Glomerular visceral epithelial cell (primary cell): ENCODE results near the gene NOP10.
A peak's percentile ranks its signal among the peaks of the same experiment; 100 is the strongest.

Source experiments
- DNase-seq: peaks from one replicate; pipeline ENCODE4 v3.0.0-alpha.2; 2016; ENCODE audit errors: extremely low spot score

The NOP10 gene

DNA sequence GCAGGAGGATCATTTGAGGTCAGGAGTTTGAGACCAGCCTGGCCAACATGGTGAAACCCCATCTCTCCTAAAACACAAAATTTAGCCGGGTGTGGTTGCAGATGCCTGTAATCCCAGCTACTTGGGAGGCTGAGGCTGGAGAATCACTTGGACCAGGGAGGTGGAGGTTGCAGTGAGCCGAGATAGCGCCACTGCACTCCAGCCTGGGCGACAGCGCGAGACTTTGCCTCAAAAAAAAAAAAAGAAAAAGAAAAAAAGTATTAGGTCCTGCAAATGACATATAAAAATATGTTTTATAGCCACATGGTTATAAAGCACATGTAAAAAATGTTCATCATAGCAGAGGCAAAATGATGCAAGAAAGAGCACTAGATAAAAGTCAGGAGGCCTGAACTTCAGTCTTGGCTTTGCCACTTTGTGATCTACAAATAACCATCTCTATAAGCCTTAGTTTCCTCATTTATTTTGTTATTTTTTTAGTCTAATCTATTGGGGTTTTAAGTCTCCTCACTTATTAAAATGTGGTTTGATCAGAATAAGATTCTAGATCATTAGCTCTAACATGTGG, 10.3 kb downstream of the NOP10 start:
- DNase-seq: no peak

DNA sequence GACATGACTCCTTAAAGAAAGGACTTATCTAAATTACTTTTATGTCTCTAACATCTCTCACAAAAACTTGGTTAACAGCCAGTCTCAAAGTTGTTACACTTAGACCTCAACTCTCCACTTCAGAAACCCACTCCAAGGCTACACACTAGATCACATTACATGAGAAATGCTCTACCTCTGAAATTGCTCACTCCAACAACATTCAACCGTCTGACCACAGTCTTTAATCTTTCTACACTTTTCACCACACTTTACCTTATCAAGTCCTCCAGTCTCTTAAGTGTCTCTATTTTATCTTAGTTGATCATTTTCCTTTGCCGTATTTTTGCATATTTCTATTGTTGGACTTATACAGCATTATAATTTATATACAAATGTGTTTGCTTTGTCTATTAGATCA, 11.1 kb downstream of the NOP10 start:
- no peak for DNase-seq

DNA sequence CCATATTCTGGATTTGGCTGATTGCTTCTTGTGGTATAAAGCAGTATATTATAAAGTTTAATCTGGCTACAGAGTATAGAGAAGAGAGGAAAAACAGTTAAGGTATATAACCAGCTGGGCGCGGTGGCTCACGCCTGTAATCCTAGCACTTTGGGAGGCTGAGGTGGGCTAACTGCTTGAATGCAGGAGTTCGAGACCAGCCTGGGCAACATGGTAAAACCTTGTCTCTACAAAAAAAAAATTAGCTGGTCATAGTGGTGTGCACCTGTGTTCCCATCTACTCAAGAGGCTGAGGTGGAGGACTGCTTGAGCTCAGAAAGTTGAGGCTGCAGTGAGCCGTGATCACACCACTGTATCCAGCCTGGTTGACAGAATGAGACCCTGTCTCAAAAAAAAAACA, 12.7 kb downstream of the NOP10 start:
- no peak for DNase-seq

DNA sequence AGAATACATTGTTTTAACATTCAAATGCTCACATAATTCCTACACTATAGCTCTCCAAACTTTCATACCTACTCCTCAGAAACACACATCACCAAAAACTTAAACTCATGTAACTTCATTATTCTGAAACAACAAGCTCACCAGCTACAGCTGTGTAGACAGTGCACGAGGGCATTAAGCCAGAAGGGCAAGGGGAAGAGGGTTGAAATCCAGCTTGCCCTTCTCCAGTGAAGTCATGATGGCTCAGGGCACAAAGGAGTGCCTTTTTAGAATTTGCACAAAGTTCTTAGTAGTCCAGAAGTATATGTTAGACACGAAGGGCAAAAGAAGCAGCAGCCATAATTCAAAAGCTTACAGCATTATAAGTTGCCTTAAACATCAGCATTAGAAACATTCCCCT, 13.9 kb downstream of the NOP10 start:
- DNase-seq: no peak

DNA sequence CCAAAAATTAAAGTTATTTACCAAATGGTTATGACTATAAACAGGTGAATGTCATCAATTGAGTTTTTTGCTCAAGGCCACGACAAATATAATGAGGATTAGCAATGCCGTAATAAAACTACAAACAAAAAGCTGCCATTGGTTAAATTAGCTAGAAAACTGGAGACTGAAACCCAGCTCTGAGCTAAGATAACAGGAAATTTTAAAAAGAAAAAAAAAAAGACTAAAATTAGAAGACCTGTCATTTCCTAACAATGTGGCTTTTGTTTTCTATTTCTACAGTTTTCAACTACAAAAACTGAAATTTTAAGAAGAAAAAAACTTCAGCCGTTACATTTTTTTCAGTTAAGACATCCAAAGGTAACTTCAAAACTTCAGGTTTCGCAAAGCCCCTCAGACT, 15.0 kb downstream of the NOP10 start:
- DNase-seq: no peak

DNA sequence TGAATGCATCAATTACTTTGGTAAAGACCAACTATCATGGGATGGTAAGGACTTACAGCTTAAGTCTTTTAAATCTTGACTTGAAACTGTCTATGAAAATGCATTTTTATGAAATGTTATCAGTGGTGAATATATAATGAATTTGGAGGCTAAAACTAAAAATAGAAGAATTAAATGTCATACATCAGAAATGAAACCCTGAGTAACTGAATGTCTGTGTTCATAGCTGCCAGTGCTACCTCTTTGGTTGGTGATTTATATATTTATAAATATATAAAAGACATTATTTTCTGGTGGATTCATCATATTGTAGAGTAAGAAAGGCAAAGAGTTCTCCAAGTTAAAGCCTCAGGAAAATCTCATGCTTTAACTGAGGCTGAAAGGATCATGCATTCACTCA, 17.6 kb downstream of the NOP10 start:
- DNase-seq: no peak

DNA sequence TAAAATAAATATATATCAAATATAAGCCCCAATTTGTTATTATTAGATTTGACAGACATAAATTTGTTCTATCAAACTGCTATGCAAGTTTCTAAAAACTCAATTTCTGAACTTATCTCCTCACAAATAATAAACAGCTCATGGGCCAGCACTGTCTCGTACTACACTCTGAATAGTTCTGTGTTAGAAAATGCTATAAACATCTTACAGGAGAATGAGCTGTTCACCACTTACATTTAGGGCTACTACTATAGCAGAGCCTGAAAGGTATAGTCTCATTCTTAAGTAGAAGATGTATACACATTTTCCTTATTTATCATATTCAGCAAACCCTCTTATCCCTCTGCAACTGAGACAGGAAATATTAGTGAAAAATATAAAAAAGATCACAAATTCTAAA, 18.0 kb downstream of the NOP10 start:
- no peak for DNase-seq

DNA sequence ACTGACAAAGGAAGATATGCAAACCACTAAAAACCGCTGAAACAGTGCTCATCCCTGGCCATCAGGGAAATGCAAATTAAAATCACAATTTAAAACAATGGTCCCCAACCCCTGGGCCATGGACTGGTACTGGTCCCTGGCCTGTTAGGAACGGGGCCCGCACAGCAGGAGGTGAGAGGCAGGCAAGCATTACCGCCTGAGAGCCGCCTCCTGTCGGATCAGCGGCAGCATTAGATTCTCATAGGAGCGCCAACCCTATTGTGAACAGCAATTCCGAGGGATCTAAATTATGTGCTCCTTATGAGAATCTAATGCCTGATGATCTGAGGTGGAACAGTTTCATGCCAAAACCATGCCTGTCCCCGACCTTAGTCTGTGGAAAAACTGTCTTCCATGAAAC, 19.7 kb downstream of the NOP10 start:
- DNase-seq: no peak

DNA sequence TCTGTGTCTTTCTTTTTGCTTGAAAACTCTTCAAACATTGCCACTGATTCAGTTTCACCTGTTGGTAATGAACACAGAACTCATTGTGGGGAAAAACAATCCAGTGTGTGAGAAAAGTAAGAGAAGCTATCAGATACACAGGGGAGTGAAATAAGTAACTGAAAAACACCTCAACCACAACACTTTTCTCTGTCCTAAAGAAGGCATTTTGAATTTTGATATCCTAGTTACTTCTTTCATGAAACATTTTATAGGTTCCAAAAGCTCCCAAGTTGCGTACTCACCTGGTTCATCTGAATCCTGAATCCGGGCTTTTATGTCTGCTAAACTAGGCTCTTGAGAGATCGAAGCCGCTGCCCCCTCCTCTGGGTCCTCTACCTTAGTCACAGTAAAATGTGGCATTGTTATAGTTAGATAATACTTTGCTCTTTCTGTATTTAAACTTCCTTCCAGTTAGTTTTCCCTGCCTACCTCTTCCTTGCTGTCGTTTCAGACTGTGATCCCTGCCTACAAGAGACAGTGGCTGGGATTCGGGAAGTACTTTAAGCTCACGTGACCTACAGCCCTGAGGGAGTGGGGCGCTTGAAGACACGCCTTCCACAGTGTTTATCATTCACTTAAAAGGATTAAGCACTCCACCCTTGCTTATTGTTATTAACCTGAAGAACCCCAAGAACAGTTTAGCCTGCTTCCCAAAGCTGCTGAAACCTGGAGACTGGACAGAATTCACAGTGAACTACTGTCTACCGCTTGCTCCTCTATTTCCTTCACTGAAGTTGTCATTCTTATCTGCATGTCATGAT, 24.5 kb downstream of the NOP10 start:
- peak; percentile 76 for DNase-seq

DNA sequence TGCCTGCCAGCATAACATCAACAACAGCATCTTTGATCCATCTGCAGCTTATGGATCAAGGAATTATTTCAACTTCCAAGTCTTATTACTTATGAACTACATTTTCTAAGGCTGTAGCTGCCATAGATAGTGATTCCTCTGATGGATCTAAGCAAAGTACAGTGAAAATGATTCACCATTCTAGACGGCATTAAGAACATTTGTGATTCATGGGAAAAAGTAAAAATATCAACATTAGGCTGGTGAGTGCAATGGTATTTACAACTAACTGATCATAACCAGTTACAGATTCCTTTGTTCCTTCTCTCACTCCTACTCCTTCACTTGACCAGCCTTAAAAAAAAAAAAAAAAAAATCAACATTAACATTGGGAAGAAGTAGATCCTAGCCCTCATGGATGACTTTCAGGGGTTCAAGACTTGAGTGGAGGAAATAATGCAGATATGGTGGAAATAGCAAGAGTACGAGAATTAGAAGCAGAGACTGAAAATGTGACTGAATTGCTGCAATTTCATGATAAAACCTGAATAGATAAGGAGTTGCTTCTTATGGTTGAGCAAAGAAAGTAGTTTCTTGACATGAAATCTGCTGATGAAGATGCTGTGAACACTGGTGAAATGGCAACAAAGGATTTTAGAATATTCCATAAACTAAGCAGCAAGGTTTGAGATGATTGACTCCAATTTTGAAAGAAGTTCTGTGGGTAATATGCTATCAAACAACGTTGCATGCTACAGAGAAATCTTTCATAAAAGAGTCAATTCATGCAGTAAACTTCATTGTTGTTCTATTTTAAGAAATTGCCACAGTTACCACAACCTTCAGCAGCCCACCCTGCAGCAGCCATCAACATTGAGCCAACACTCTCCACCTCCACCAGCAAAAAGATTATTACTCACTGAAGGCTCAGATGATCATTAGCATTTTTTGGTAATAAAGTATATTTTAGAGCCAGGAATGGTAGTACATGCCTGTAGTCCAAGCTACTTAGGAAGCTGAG, 28.1 kb downstream of the NOP10 start:
- no peak for DNase-seq

DNA sequence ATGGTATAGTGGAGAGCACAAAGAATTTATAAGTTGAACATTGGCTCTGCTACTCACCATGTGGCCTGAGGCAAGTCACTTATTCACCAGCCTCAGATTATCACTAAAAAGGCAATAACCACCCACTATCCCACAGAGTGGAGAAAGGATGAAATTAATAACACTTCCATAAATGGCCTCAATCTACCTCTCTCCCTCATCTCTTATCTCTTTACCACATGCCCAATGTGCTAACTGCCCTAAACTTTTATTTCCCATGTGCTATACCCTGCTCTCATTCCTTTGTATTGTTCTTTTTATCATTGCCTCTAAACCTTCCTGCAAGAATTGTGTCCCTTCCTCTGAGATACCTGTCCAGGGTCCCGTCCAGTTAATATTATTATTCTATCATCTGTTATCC, 31.4 kb downstream of the NOP10 start:
- no peak for DNase-seq

DNA sequence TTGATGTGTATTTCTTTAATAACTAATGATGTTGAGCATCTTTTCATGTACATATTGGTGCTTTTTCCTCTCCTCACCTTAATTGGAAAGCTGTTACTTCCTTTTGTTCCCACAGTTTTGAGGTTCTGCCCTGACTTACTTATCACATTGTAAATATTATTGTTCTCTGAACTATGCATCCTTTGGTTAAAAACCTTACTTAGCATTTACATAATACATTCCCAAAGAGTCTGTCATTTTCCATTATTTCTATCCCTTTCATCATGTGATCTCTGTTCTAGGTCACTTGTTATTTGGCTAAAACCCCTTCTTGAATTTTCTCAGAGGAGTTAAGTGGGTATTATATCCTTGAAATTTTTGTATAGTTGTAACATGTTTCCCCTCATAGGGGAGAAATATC, 38.3 kb downstream of the NOP10 start:
- DNase-seq: no peak

DNA sequence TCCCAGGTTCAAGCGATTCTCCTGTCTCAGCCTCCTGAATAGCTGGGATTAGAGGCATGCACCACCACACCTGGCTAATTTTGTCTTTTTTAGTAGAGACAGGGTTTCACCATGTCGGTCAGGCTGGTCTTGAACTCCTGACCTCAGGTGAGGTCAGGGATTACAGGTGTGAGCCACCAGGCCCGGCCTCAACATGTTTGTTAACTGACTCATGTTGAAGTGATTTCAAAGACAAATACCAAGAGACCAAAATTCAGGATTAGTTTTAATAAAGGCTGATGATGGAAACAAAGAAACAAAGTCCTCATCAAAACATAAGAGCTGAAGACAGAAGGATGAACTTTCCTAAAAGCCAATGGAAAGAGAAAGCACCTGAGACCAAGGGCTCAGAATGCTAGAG, 41.9 kb downstream of the NOP10 start:
- no peak for DNase-seq

DNA sequence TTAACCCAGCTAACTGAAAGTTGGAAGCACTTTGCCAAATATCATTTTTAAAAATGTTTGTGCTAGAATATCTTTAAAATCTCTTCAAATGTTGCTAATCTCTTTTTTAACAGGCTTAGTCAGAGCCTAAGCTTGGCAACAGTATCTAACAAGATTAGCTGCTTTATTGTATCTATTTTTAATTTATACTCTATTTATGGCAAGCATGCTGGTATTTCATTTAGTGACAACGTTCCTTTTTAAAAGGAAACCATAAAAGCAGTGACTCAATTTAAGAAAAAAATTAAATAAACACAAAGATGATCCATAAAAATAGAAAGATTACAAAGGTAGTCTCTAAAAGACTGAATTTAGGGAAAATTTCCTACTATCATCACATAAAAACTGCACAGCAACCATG, 45.9 kb downstream of the NOP10 start:
- no peak for DNase-seq

DNA sequence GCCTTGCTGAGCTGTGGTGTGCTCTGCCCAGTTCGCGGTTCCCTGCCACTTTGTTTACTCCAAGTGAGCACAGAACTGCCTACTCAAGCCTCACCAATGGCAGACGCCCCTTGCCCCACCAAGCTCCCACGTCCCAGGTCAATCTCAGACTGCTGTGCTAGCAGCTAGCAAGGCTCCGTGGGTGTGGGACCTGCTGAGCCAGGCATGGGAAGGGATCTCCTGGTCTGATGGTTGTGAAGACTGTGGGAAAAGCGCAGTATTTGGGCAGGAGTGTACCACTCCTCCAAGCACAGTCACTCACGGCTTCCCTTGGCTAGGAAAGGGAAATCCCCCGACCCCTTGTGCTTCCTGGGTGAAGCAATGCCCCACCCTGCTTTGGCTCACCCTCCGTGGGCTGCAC, 50.3 kb downstream of the NOP10 start:
- no peak for DNase-seq
